Small intestine (tissue), 7 donors: ENCODE results near the gene PIP4K2B. TPM values are rescaled to one million over a fixed set of nuclear protein-coding genes. Genes with fewer than 3 reads are reported as not detected.
"Not testable (repeated sequence)": the region's sequence is repeated elsewhere in the genome, so short reads cannot be mapped to it uniquely, and the experiment has no call there.

Source experiments
- DNase-seq, 2 donors: peaks; one replicate each; pipeline versions ENCODE4 v3.0.0 to v3.0.0-alpha.2; 2013
- FAIRE-seq: peaks from 2 replicates; lab custom pipeline; 2012; peaks lifted over from hg19 to GRCh38; lab: Jason Lieb, UNC
- H3K27ac ChIP-seq, 3 donors: one replicate each; pipeline ENCODE4 v1.5.1; 2013; ENCODE audit warnings: low read length in 2 of 3, mild to moderate bottlenecking in 2 of 3, control low read depth in 1 of 3, inconsistent platforms in 1 of 3, low read depth in 1 of 3, moderate library complexity in 1 of 3
- H3K27me3 ChIP-seq, 3 donors: one replicate each; pipeline ENCODE4 v1.6.1; 2013; ENCODE audit warnings: low read length in 3 of 3, inconsistent platforms in 1 of 3; ENCODE audit not compliant: control insufficient read depth in 3 of 3, insufficient read depth in 3 of 3
- H3K36me3 ChIP-seq, 3 donors: one replicate each; pipeline ENCODE4 v1.6.1; 2013; ENCODE audit warnings: low read length in 3 of 3, inconsistent platforms in 1 of 3, low read depth in 1 of 3, mild to moderate bottlenecking in 1 of 3, moderate library complexity in 1 of 3; ENCODE audit not compliant: control insufficient read depth in 3 of 3, insufficient read depth in 2 of 3
- H3K4me1 ChIP-seq, 3 donors: one replicate each; pipeline ENCODE4 v1.6.1; 2013; ENCODE audit warnings: low read length in 2 of 3, inconsistent platforms in 1 of 3, low read depth in 1 of 3, mild to moderate bottlenecking in 1 of 3, moderate library complexity in 1 of 3; ENCODE audit not compliant: control insufficient read depth in 3 of 3, insufficient read depth in 2 of 3
- H3K4me3 ChIP-seq, 3 donors: one replicate each; pipeline ENCODE4 v1.5.1; 2013; ENCODE audit warnings: low read length in 3 of 3, control low read depth in 1 of 3, inconsistent platforms in 1 of 3, low read depth in 1 of 3, mild to moderate bottlenecking in 1 of 3, moderate library complexity in 1 of 3
- H3K9me3 ChIP-seq, 2 donors: one replicate each; pipeline ENCODE4 v1.6.1; 2013; ENCODE audit warnings: low read depth in 1 of 2, low read length in 1 of 2; ENCODE audit not compliant: control insufficient read depth in 2 of 2, insufficient read depth in 1 of 2
- WGBS, 3 donors: extraction: QIAGEN DNeasy Blood & Tissue Kit; methylation state at CpG; one replicate each; pipeline ENCODE4 v1.1.7; 2013; 5-methylcytosine and 5-hydroxymethylcytosine counted together
- polyA plus RNA-seq, 4 donors: library from polyadenylated mRNA; stranded (reverse) in 3 of 4; unstranded in 1 of 4; fragments of 200-250 nt in 3 of 4; fragments of 120-200 nt in 1 of 4; gene quantifications; one replicate each; pipeline versions ENCODE4 v1.2.1 to v1.2.3, GENCODE V29; 2013
- donor health status: healthy with polysubstance abuse.
- donor health status: control.
- donor health status: control.
- donor health status: Bipolar disorder and iron deficiency.
- donor health status: healthy.

Gene PIP4K2B
- polyA plus RNA-seq, 4 donors: 4.9 to 28.0 (median 12.2) TPM

DNA sequence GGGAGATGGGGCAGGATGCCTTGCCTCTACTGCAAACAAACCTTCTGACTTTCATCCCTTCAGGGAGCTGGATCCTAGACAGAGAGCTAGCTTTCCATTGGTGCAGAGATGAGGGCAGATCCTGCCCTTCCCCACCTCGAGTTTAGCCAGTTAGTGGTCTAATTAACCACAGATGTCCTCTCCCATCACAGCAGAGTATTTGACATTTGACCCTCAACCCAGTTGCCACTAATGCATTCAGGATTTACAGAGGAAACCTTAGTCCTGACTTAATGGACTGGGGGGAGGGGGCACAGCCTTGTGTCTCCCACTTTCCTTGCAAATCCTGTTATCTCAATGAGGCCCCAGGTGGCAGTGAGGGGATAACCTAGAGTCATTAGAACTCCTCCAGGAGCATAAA, 10.2 kb downstream of the PIP4K2B start:
- 6 to 13% (median 12%) methylated on average over 1 of the region's 1 CpG for WGBS, 3 donors

DNA sequence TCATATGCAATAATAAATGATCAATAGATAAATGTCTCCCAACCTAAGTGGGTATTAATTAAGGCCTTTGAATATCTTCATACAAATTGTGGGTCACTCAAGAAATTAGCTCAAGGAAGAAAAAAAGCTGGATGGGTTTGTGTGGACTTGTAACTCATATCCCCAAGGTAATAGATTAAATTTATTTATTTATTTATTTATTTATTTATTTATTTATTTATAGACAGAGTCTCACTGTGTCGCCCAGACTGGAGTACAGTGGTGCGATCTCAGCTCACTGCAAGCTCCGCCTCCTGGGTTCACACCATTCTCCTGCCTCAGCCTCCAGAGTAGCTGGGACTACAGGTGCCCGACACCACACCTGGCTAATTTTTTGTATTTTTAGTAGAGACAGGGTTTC, 11.4 kb downstream of the PIP4K2B start:
- not testable (repeated sequence) for DNase-seq, H3K27me3 ChIP-seq, H3K9me3 ChIP-seq, H3K27ac ChIP-seq, H3K4me1 ChIP-seq, FAIRE-seq, H3K4me3 ChIP-seq
- WGBS, 3 donors: 96 to 99% (median 98%) methylated on average over 4 of the region's 4 CpGs
- peaks cover 5 to 55% (median 6%) of the 10 kb centered on the region in 3 donors for H3K36me3 ChIP-seq

More for the DNA sequence above, 10.2 kb downstream of the PIP4K2B start:
- Histone ChIP-seq H3K36me3 (peaks cover 2 to 49% (median 6%) of the 10 kb centered on the region in 3 donors), H3K4me3 (no peak overlapping the region), H3K4me1 (peaks cover 0 to 3% (median 0%) of the 10 kb centered on the region in 3 donors), H3K27ac (no peak overlapping the region), H3K9me3 (no peaks in the 10 kb centered on the region), H3K27me3 (no peaks in the 10 kb centered on the region)
- FAIRE-seq (no peak), DNase-seq (no peak)

DNA sequence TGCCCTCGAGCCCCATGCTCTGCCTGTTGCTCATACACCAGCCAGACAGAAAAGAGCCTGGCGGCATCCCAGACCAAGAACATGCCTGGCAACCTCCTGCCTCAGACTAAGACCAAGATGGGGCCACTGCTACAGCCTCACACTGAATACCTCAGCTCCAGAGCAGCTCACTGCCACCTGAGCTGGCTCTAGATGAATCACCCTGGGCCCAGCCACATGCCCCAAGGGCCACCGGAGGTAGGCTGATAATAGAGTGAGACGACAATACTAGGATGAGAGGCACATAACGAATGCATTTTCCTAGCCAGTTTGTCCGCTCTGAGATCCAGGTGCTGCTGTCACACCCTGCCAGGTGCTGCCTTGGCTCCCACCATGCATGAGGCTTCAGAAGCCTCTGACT, 13.0 kb downstream of the PIP4K2B start:
- FAIRE-seq (no peak), DNase-seq (no peak)
- Histone ChIP-seq H3K27ac (no peak overlapping the region), H3K36me3 (peaks cover 6 to 59% (median 7%) of the 10 kb centered on the region in 3 donors), H3K4me1 (peaks cover 0 to 3% (median 0%) of the 10 kb centered on the region in 3 donors), H3K9me3 (no peaks in the 10 kb centered on the region), H3K4me3 (no peak overlapping the region), H3K27me3 (no peaks in the 10 kb centered on the region)
- WGBS, 3 donors: 72 to 87% (median 86%) methylated on average over 6 of the region's 6 CpGs

GRCh38 chr17:38783227-38783626, 16.1 kb downstream of the PIP4K2B start:
- H3K27me3 ChIP-seq: no peaks in the 10 kb centered on the region
- no peak for FAIRE-seq
- H3K27ac ChIP-seq: no peak overlapping the region
- no peak overlapping the region for H3K4me3 ChIP-seq
- H3K9me3 ChIP-seq: no peaks in the 10 kb centered on the region
- no peaks in the 10 kb centered on the region for H3K4me1 ChIP-seq
- WGBS, 3 donors: 88 to 92% (median 92%) methylated on average over 3 of the region's 3 CpGs
- no peak for DNase-seq
- peaks cover 9 to 85% (median 15%) of the 10 kb centered on the region in 3 donors for H3K36me3 ChIP-seq

- Histone ChIP-seq H3K4me1 (no peaks in the 10 kb centered on the region), H3K36me3 (peaks cover 15 to 94% (median 19%) of the 10 kb centered on the region in 3 donors), H3K4me3 (no peak overlapping the region), H3K27me3 (no peaks in the 10 kb centered on the region), H3K27ac (no peak overlapping the region), H3K9me3 (no peaks in the 10 kb centered on the region)
- FAIRE-seq: no peak
- WGBS, 3 donors: 92 to 93% (median 93%) methylated on average over 23 of the region's 23 CpGs
- no peak for DNase-seq
These were observed 19.2 kb downstream of the PIP4K2B start for GRCh38 chr17:38779965-38780752.

- H3K27ac ChIP-seq: no peak overlapping the region
- no peaks in the 10 kb centered on the region for H3K4me1 ChIP-seq
- no peaks in the 10 kb centered on the region for H3K9me3 ChIP-seq
- 75 to 87% (median 76%) methylated on average over 7 of the region's 7 CpGs for WGBS, 3 donors
- H3K27me3 ChIP-seq: no peaks in the 10 kb centered on the region
- DNase-seq (no peak), FAIRE-seq (no peak)
- H3K36me3 ChIP-seq: peaks cover 11 to 89% (median 16%) of the 10 kb centered on the region in 3 donors
- no peak overlapping the region for H3K4me3 ChIP-seq
These were observed 21.6 kb downstream of the PIP4K2B start for GRCh38 chr17:38777641-38778250.

DNA sequence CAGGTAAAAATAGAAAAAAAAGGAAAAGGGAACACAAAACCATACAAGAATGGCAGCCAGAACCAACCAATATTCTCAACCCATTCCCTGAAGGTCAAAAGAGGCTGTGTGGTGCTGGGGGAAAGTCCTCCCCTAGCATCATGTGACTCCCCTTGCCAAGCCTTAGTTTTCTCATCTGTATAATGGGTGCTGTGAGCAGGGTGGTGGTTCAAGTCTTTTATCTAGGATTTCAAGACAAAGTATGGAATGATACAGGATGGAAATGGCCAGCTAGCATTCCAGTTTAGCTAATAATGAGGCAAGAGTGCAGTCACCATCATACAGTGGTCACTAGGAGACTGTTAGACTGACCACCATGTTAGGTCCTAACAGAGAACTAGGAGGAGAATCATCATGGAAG, 26.1 kb downstream of the PIP4K2B start:
- Histone ChIP-seq H3K9me3 (no peaks in the 10 kb centered on the region), H3K4me3 (no peak overlapping the region), H3K36me3 (peaks cover 7 to 83% (median 22%) of the 10 kb centered on the region in 3 donors), H3K27me3 (no peaks in the 10 kb centered on the region), H3K4me1 (no peaks in the 10 kb centered on the region), H3K27ac (no peak overlapping the region)
- no peak for FAIRE-seq
- DNase-seq: no peak

GRCh38 chr17:38768417-38768816, 30.9 kb downstream of the PIP4K2B start:
- peaks cover 19 to 79% (median 20%) of the 10 kb centered on the region in 3 donors for H3K36me3 ChIP-seq
- DNase-seq: no peak
- no peak for FAIRE-seq
- H3K27ac ChIP-seq: no peak overlapping the region
- no peaks in the 10 kb centered on the region for H3K27me3 ChIP-seq
- H3K9me3 ChIP-seq: no peaks in the 10 kb centered on the region
- no peak overlapping the region for H3K4me3 ChIP-seq
- no peaks in the 10 kb centered on the region for H3K4me1 ChIP-seq
- 56 to 67% (median 64%) methylated on average over 6 of the region's 6 CpGs for WGBS, 3 donors
